Inflammatory macrophage (primary cell): ENCODE measurements around the gene KLHL6.
"Not testable (repeated sequence)": the region's sequence is repeated elsewhere in the genome, so short reads cannot be mapped to it uniquely, and the experiment has no call there.

ENCODE experiments used
- DNase-seq, 2 donors: peaks; one replicate each; pipeline ENCODE4 v3.0.0-alpha.2; 2020 to 2022

KLHL6 gene

DNA sequence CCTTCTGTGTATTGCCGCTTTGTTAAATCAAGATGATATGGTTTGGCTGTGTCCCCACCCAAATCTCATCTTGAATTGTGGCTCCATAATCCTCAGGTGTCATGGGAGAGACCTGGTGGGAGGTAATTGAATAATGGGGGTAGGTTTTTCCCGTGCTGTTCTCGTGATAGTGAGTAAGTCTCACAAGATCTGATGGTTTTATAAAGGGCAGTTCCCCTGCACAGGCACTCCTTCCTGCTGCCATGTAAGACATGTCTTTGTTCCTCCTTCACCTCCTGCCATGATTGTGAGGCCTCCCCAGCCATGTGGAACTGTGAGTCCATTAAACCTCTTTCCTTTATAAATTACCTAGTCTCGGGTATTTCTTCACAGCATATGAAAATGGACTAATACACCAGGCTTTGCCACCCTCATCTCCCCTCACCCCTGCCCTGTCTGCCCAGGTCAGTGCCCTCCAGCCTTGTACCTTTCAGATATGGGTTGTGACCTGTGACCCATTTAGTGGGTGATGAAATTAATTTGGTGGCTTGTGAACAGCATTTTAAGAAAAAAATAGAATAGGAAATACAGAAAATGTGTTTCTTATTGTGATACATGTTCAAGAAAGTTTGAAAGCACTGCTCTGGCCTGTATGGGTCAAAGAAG lies 71.0 kb downstream of the KLHL6 start:
- DNase-seq = peak; percentile 51 to 68

- DNase-seq = no peak
Observed at GRCh38 chr3:183481582-183481981, 73.9 kb downstream of the KLHL6 start.

- DNase-seq = no peak
Observed at GRCh38 chr3:183478501-183478900, 77.0 kb downstream of the KLHL6 start.

DNA sequence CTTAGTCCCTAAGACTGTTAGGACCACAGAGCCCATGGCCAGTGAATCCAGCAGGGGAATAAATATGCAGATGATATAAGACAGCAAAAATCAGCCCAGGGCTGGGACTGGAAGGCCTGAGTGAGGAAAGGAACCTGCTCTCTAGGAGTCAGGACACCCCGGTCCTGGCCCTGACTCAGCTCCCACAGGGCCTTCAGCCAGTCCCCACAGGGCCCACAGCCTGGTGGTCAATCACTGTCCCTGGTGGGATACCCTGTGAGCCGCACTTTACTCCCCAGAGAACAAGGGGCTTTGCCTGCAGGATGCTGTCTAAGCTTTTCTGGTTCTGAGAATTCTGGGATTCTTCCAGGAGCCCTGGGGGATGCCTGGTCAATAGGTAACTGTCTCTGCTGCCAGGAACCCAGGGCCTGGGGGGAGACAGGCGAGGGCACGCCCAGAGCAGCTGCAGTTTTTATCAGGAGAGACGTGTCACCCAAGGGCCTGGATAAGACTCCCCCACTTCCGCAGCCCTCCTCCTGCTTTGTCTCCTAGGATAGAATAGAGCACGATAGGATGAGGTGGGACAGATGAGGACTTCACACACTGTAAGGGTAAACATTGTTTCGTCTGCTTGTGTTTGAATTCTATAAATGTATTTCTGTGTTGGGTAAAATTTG lies 77.6 kb downstream of the KLHL6 start:
- DNase-seq = no peak

DNA sequence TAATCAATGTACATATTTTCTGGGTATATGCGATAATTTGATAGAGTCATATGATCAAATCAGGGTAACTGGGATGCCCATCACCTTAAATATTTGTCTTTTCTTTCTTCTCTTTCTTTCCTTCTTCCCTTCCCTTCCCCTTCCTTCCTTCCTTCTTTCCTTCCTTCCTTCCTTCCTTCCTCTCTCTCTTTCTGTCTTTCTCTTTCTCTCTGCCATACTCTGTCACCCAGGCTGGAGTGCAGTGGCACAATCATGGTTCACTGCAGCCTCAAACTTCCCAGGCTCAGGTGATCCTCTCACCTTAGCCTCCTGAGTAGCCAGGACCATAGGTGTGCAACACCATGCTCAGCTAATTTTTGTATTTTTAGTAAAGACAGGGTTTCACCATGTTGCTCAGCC lies 79.7 kb downstream of the KLHL6 start:
- not testable (repeated sequence) for DNase-seq

DNA sequence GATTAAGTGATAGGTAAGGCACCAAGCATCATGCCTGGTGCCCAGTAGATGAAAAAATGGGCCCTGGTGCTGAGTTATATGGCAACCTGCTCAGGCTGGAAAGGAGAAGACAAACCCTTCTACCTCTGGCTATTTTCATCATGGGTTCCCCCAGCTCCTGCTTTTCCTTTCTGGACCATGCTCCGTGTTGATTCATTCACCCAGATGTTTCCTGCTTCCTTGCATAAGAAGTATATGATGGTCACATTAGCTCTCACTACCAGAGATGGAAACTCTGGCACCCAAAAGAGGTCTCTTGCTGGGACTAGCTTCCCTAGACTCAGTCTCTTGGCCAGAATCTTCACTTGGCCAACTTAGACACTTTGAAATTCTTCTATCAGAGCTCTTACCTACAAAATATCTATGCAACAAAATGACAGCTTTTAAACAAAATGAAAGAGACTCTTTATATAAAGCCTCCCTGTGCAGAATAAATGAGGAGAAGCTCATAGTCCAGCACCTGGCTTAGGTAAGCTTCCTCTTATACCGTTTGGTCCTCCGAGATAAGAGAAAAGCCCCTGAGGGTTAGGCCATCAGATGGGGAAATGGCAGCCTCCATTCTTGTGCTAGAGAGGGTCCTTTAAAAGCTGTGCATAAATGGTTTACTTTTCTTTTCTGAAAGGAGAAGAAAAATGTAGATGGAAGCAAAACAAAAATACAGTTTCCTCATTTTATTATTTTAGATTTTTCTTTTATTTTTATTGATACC lies 80.3 kb downstream of the KLHL6 start:
- no peak for DNase-seq

DNA sequence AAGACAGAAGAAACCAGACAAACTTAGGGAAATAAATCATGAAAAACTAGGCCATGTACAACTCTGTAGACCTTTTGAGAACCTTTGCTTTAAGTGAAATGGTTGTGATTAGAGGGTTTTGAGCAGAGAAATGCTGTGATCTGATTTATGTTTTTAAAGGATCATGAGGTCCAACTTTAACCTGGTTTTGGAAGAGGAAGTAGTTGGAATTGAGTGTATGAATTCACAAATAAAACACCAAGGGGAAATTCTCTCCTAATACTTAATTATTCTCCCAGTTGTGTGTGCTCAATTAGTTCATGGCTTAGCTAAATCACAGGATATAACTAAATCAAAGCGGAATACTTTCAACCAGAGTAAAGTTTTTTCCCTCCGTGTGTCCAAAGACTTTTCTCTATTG lies 81.5 kb downstream of the KLHL6 start:
- DNase-seq = no peak

DNA sequence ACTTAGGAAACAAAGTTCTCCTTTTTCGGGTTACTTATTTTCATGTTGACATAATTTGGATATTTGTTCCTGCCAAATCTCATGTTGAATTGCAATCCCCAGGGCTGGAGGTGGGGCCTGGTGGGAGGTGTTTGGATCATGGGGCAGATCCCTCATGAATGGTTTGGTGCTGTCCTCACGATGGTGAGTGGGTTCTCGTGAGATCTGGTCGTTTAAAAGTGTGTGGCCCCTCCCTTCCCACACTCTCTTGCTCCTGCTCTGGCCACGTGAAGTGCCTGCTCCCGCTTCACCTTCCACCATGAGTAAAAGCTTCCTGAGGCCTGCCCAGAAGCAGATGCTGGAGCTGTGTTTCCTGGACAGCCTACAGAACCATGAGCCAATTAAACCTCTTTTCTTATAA lies 83.4 kb downstream of the KLHL6 start:
- no peak for DNase-seq

GRCh38 chr3:183468424-183468823 lies 87.1 kb downstream of the KLHL6 start:
- DNase-seq = no peak

GRCh38 chr3:183466575-183466974 lies 88.9 kb downstream of the KLHL6 start:
- DNase-seq = no peak

DNA sequence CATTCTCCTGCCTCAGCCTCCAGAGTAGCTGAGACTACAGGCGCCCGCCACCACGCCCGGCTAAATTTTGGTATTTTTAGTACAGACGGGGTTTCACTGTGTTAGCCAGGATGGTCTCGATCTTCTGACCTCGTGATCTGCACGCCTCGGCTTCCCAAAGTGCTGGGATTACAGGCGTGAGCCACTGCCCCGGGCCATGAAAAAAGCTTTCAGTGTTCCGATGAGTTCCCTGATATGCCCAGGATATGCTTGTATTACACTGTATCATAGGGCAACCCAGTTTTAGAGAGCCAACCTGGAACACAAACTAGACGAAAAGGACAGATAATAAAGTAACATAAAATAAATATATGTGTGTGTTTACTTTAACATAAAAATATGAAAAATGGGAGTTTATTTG lies 89.8 kb downstream of the KLHL6 start:
- DNase-seq = not testable (repeated sequence)

GRCh38 chr3:183464480-183464879 lies 91.0 kb downstream of the KLHL6 start:
- DNase-seq = no peak

DNA sequence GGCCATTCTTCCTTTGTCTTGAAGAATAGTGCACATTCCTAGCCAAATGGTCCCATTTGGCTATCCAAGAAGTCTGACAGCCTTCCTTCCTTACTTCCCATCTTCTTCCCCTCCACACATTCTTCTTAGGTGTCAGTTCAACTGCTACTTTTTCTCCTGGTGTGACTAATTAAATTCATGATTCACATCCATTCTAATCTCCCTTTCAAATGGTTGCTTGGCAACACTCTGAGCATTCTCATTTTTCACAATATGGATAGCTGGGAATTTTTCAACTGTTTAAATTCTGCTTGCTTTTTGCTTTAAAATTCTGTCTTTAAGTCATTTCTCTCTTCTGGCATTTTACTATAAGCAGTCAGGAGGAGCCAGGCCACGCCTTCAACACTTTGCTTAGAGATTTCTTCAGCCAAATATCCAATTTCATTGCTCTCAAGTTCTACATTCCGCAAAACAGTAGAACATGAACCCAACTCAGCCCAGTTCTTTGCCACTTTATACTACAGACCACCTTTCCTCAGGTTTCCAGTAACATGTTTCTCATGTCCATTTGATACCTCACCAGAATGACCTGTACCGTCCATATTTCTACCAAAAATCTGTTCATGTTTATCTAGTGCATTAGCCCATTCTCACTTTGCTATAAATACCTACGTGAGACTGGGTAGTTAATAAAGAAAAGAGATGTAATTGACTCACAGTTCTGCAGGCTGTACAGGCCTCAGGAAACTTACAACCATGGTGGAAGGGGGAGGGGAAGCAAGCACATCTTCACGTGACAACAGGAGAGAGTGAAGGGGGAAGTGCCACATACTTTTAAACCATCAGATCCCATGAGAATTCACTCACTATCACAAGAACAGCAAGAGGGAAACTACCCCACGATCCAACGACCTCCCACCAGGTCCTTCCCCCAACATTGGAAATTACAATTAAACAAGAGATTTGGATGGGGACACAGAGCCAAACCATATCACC lies 95.1 kb downstream of the KLHL6 start:
- DNase-seq = no peak

- DNase-seq = no peak
Observed at GRCh38 chr3:183455089-183455488, 100.4 kb downstream of the KLHL6 start.

DNA sequence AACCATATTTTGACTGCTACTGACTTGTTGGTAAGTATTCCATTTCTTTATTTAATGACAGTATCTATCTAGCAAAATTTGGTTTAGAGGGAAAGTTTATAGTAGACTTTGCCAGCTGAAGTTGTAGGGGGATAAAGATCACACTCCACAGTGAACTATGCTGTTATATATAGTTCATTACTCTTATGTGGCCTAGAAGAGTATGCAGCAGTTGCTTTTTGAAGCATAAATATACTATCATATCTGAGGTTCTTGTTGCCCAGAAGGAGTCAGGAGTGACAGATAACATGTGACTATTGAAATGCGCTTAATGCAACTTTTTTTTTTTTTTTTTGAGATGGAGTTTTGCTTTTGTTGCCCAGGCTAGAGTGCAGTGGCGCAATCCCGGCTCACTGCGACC lies 101.4 kb downstream of the KLHL6 start:
- no peak for DNase-seq

DNA sequence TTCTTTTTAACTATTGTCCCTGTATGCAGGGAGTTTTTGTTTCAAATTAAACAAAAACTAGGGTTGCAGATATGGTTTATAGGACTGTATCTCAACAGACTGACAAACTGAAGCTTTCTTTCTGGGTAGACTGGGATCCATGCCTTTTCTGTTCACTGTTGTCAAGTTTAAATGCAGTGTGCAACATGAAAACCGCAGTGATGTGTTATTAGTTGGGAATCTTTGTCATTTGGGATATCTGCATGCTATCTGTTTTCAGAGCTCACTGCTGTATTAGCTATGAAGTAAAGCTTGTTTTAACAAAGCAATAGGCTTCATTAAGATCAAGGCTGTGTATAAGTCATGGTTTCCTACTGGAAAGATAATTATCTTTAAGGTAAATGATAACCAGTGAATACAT lies 105.7 kb downstream of the KLHL6 start:
- no peak for DNase-seq

DNA sequence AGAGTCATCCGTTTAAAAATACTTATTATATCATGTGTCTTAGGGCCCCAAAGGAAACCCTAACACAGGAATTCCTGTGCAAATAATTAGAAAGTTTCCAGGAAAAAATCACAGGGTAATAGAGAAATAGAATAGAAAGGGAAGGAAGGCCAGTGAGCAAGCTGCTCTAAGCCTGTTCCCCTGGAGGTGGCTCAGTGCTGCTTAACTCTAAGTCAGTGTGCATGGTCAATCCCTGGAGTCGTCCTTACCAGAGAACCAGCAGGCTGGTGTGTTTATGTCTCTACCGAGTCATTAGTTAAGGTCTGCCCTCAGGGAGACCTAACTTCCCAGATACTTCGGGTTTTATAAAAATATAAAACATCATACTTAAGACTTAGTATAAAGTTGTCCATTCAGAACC lies 106.1 kb downstream of the KLHL6 start:
- DNase-seq = peak in 1 of 2 donors; percentile 12

DNA sequence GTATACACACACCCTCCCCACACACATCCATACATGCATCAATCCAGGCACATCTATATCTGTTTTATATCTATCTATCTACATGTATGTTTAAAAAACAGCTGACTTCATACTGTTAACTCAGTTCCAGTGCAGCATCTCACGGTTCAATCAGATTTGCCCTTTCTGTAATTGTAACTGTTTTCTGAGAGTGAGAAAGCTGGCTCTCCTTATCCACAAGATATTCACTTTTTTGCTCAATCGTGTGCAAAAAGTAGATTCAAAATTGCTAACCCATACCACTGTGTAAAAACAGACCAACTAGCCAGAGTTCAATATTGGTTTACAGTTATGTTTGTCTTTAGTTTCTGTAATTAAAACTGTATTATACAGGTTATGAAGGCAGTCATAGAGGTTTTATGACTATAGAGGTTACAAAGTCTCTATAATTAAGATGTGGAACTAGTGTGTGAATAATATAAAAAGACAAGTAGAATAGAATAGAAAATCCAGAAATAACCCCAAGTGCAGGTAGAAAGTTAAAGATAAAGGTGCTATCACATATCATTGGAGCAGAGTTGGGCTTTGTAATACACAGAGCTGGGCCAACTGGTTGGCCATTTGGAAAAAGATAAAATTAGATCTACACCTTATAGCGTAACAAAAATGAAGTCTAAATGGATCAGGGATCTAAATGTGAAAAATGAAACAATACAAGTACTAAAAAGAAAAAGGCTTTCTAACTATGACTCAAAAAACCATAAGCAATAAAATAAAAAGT lies 107.0 kb downstream of the KLHL6 start:
- DNase-seq = no peak

- peak; percentile 91 to 93 for DNase-seq
Observed at GRCh38 chr3:183447206-183448001, 108.1 kb downstream of the KLHL6 start.

DNA sequence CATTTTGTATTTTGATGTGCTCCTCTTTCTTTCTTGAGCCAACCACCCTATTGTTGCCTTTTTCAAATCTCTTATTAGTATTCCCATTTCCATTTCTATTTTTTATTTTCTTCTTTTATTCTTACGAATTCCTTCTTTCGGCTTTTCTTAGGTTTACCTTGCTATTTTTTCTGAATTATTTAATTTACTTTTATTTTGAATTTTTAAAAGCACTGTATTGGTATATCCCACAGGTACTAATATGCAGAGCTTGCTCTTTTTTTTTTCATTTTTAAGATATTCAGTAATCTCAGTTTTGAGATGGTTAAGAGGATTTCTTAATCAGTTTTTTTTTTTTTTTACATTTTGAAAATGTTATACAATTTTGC lies 108.7 kb downstream of the KLHL6 start:
- no peak for DNase-seq

GRCh38 chr3:183444748-183445147 lies 110.8 kb downstream of the KLHL6 start:
- no peak for DNase-seq
